ENCODE data around the gene ZNF613.
"Not testable (repeated sequence)": the region's sequence is repeated elsewhere in the genome, so short reads cannot be mapped to it uniquely, and the experiment has no call there.

Gene ZNF613

GRCh38 chr19:51931921-51932320, 4.6 kb downstream of the ZNF613 start:
- TF ChIP-seq CTCF (IDR thresholded peaks at IDR 0.05; ENCODE audit: insufficient read depth, low read length, poor library complexity, severe bottlenecking), result no peak
- Histone ChIP-seq H3K4me3 (replicated peaks; ENCODE audit: low read depth, low read length) (no peak overlapping the region), H3K27me3 (replicated peaks; ENCODE audit: control insufficient read depth, insufficient read depth, low read length) (no peaks in the 10 kb centered on the region), H3K36me3 (ENCODE audit: control insufficient read depth, insufficient read depth, low read length) (peaks cover 5% of the 10 kb centered on the region)
- DNase-seq (ENCODE audit: extremely low read depth, insufficient read length), result no peak

- Histone ChIP-seq H3K27me3 (replicated peaks; ENCODE audit: control insufficient read depth, insufficient read depth, low read length) (no peaks in the 10 kb centered on the region), H3K36me3 (ENCODE audit: control insufficient read depth, insufficient read depth, low read length) (peaks cover 16% of the 10 kb centered on the region), H3K4me3 (replicated peaks; ENCODE audit: low read depth, low read length) (no peak overlapping the region)
- no peak for TF ChIP-seq CTCF (IDR thresholded peaks at IDR 0.05; ENCODE audit: insufficient read depth, low read length, poor library complexity, severe bottlenecking)
- no peak for DNase-seq (ENCODE audit: extremely low read depth, insufficient read length)
These were observed 11.7 kb downstream of the ZNF613 start for GRCh38 chr19:51938936-51939335.

- no peaks in the 10 kb centered on the region for H3K27me3 ChIP-seq (replicated peaks; ENCODE audit: control insufficient read depth, insufficient read depth, low read length)
- DNase-seq (ENCODE audit: extremely low read depth, insufficient read length), result no peak
- H3K36me3 ChIP-seq (ENCODE audit: control insufficient read depth, insufficient read depth, low read length), result peaks cover 9% of the 10 kb centered on the region
- TF ChIP-seq CTCF (IDR thresholded peaks at IDR 0.05; ENCODE audit: insufficient read depth, low read length, poor library complexity, severe bottlenecking), result no peak
- H3K4me3 ChIP-seq (replicated peaks; ENCODE audit: low read depth, low read length), result no peak overlapping the region
These were observed 17.7 kb downstream of the ZNF613 start for GRCh38 chr19:51944798-51945552.

- DNase-seq (ENCODE audit: extremely low read depth, insufficient read length), result no peak
- Histone ChIP-seq H3K4me3 (replicated peaks; ENCODE audit: low read depth, low read length) (no peak overlapping the region), H3K27me3 (replicated peaks; ENCODE audit: control insufficient read depth, insufficient read depth, low read length) (no peaks in the 10 kb centered on the region), H3K36me3 (ENCODE audit: control insufficient read depth, insufficient read depth, low read length) (peaks cover 1% of the 10 kb centered on the region)
- TF ChIP-seq CTCF (IDR thresholded peaks at IDR 0.05; ENCODE audit: insufficient read depth, low read length, poor library complexity, severe bottlenecking), result no peak
These were observed 19.3 kb downstream of the ZNF613 start for GRCh38 chr19:51946602-51947001.

- Histone ChIP-seq H3K4me3 (replicated peaks; ENCODE audit: low read depth, low read length) (no peak overlapping the region), H3K36me3 (ENCODE audit: control insufficient read depth, insufficient read depth, low read length) (no peaks in the 10 kb centered on the region; the same call in 1 of the 2 replicates), H3K27me3 (replicated peaks; ENCODE audit: control insufficient read depth, insufficient read depth, low read length) (no peaks in the 10 kb centered on the region)
- DNase-seq (ENCODE audit: extremely low read depth, insufficient read length), result peak; percentile 8
- TF ChIP-seq CTCF (IDR thresholded peaks at IDR 0.05; ENCODE audit: insufficient read depth, low read length, poor library complexity, severe bottlenecking), result no peak
These were observed 21.7 kb downstream of the ZNF613 start for GRCh38 chr19:51948975-51949374.

GRCh38 chr19:51957846-51958245, 30.6 kb downstream of the ZNF613 start:
- H3K36me3 ChIP-seq (ENCODE audit: control insufficient read depth, insufficient read depth, low read length); DNase-seq (ENCODE audit: extremely low read depth, insufficient read length); H3K4me3 ChIP-seq (replicated peaks; ENCODE audit: low read depth, low read length); H3K27me3 ChIP-seq (replicated peaks; ENCODE audit: control insufficient read depth, insufficient read depth, low read length): not testable (repeated sequence)

All from GM06990 (cell line).